ENCODE data around the gene CPNE8.
A peak's percentile ranks its signal among the peaks of the same experiment; 100 is the strongest.

The CPNE8 gene

DNA sequence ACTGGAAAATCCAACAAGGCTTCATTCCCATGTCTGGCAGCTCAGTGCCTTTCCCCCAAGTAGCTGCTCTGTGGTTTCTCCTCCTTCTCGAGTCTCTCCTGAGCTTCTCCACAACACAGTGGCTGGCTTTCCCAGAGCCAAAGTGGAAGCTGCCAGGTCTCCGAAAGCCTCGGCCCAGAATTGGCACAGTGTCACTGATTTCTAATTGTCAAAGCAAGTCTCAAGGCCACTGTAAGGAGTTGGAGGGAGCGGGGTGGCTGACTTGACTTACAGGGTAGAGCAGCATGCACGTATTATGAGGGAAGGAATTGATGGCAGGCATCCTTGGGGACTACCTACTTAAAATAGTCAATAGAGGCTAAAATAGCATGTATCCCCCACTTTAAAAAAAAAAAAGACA, 6.7 kb upstream of the CPNE8 start:
- no peak for DNase-seq (ENCODE audit: low spot score)
- in situ Hi-C loops (cut with MboI; ENCODE audit: low pct_unique_long_range_greater_than_20kb, low sequenced_read_pairs, unreplicated experiment), result loop anchor here (25.0 kb wide), 1 partner anchor 575 kb away; no protein-coding TSS in a partner anchor
- TF ChIP-seq, protein P1, sequence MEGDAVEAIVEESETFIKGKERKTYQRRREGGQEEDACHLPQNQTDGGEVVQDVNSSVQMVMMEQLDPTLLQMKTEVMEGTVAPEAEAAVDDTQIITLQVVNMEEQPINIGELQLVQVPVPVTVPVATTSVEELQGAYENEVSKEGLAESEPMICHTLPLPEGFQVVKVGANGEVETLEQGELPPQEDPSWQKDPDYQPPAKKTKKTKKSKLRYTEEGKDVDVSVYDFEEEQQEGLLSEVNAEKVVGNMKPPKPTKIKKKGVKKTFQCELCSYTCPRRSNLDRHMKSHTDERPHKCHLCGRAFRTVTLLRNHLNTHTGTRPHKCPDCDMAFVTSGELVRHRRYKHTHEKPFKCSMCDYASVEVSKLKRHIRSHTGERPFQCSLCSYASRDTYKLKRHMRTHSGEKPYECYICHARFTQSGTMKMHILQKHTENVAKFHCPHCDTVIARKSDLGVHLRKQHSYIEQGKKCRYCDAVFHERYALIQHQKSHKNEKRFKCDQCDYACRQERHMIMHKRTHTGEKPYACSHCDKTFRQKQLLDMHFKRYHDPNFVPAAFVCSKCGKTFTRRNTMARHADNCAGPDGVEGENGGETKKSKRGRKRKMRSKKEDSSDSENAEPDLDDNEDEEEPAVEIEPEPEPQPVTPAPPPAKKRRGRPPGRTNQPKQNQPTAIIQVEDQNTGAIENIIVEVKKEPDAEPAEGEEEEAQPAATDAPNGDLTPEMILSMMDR (IDR thresholded peaks at IDR 0.05; ENCODE audit: extremely low read depth, insufficient read depth, missing control alignments), result no peak

DNA sequence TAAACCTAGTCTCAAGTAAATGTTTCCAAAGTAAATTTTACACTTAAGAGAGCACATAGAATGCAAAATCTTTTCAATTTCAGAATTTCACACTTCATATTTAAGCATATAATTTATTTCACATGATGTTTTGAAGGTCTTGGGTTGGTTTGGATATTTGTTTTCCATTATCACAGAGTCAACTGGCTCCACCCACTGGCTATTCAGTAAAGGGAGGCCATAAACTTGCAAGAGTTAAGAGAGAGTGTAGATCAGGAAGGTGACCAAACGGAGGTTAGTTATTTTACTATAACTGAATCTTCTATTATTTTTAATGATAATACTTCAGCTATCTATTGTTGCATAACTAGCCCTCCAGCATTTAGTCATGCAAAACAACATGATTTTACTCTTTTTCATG, 6.2 kb upstream of the CPNE8 start:
- in situ Hi-C loops (cut with MboI; ENCODE audit: low pct_unique_long_range_greater_than_20kb, low sequenced_read_pairs, unreplicated experiment), result loop anchor here (25.0 kb wide), 1 partner anchor 574 kb away; no protein-coding TSS in a partner anchor
- TF ChIP-seq, protein P1 (IDR thresholded peaks at IDR 0.05; ENCODE audit: extremely low read depth, insufficient read depth, missing control alignments), result peak; percentile 43
- DNase-seq (ENCODE audit: low spot score), result peak; percentile 5

DNA sequence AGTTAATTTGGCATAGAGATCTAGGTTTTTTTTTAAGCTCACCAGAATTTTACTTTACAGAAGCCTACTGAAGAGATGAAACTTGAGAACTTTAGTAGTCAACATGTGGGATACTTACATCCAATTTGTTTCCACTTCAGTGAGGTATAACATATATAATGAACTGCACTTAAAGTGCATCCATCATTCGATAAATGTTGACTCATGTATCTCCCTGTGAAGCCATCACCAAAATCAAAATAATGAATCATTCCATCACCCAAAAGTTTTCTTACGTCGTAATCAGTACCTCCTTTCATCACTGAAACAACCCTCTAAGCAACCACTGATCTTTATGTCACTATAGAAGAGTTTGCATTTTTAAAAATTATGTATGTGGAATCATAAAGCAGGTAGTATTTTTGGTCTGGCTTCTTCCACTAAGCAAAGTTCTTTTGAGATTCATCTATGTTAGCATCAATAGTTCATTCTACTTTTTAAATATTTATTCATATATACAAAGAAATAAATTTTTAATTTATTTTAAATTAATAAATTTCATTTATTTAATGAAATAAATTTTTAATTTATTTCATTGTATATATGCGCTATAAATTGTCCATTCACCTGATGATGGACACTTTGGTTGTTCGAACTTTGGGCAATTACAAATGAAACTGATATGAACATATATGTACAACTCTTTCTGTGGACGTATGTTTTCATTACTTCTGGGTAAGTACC, 2.0 kb upstream of the CPNE8 start:
- TF ChIP-seq, protein P1 (IDR thresholded peaks at IDR 0.05; ENCODE audit: extremely low read depth, insufficient read depth, missing control alignments), result no peak
- peak; percentile 21 for DNase-seq (ENCODE audit: low spot score)
- in situ Hi-C loops (cut with MboI; ENCODE audit: low pct_unique_long_range_greater_than_20kb, low sequenced_read_pairs, unreplicated experiment), result loop anchor here (10.0 to 25.0 kb wide), 3 partner anchors 133 to 570 kb away; no protein-coding TSS in a partner anchor

DNA sequence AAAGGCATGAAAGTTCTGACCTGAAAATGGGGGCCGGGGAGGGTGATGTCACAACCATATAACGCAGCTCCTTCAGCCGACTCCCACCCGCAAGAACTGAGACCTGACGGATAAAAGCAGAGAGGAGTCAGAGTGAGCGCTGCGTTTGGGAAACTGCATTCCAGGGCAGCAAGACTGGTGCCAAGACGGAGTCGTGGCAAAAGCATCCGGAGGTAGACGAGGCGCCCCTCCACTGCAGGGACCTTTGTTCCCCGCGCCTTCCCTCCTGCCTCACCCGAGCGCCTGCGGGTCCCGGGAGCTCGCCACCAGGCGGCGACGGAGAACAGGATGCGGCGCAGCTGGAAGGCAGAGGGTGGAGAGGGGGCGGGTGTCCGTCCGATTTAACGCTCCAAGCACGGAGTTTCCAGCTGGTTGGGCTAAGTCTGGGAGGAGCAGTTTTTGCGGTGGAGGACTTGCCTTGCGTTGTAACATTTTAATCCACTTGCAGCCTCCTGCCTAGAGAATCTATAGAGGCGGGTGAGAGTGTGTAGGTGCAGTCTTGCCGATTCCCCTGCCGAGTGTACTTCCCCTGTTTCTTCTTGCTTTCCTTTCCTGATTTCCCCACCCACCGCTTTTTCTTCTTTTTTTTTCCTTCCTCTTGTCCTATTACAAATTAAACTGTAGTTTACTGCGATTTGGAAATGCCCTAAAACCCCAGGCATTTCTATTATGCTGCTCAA, 1.2 kb upstream of the CPNE8 start:
- TF ChIP-seq, protein P1 (IDR thresholded peaks at IDR 0.05; ENCODE audit: extremely low read depth, insufficient read depth, missing control alignments), result peak; percentile 94
- in situ Hi-C loops (cut with MboI; ENCODE audit: low pct_unique_long_range_greater_than_20kb, low sequenced_read_pairs, unreplicated experiment), result loop anchor here (10.0 to 25.0 kb wide), 3 partner anchors 132 to 569 kb away; no protein-coding TSS in a partner anchor
- DNase-seq (ENCODE audit: low spot score), result peak; percentile 70

DNA sequence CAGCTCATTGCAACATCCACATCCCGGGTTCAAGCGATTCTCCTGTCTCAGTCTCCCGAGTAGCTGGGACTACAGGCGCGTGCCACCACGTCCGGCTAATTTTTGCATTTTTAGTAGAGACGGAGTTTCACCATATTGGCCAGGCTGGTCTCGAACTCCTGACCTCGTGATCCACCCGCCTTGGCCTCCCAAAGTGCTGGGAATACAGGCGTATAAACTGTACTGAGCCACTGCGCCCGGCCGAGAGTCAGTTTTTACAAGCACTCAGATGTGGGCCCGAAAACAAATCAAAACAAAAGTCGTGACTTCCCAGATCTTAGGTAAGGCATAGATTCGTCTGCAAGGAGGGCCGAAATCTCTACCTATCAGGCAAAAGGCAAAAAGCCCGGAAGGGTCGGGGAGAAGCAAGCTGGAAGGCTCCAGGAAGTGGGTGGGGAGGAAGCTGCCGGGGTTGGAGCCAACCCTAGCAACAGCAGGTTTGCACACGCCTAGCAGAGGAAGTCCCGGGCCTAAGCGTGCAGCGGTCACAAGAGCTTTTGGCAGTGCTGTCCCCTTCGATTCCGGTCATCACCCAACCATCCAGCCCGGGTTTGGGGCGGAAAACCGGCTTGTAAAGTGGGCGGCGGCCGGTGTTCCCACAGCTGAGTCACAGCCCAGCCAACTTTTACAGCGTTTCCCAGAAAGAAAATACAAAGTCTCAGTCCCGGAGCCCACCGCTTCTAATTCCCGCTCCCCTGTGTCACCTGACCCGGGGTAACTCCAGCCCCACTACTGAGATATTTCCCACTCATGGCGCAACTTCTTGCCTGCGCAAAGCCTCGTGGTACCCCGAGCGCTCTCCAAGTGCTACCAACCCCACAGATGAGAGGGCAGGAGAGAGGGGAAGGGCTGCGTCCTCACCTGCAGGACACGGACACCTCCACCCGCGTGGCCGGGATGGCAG, 583 bp downstream of the CPNE8 start:
- TF ChIP-seq, protein P1 (IDR thresholded peaks at IDR 0.05; ENCODE audit: extremely low read depth, insufficient read depth, missing control alignments), result no peak
- DNase-seq (ENCODE audit: low spot score), result peak; percentile 64
- in situ Hi-C loops (cut with MboI; ENCODE audit: low pct_unique_long_range_greater_than_20kb, low sequenced_read_pairs, unreplicated experiment), result loop anchor here (10.0 to 25.0 kb wide), 3 partner anchors 130 to 568 kb away; no protein-coding TSS in a partner anchor

DNA sequence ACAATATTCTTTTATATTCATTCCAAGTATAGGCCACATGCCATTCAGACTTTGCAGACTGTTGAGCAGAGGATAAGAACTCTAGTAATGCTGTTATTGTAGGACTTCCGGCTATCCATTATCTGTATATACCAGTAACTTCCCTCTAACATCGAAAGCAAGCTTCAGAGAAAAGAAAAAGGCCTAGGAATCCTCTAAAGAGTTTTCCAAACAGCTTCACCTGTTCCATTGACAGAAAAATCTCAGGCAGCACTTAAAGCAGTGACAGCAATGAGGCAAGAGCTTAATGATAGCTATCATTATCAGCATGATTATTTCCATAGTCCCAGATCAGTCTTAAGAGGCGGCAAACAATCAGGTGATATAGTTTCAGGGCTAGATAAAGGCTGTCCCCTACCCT, 1.8 kb downstream of the CPNE8 start:
- TF ChIP-seq, protein P1 (IDR thresholded peaks at IDR 0.05; ENCODE audit: extremely low read depth, insufficient read depth, missing control alignments), result no peak
- no peak for DNase-seq (ENCODE audit: low spot score)
- in situ Hi-C loops (cut with MboI; ENCODE audit: low pct_unique_long_range_greater_than_20kb, low sequenced_read_pairs, unreplicated experiment), result loop anchor here (10.0 to 25.0 kb wide), 3 partner anchors 129 to 566 kb away; no protein-coding TSS in a partner anchor

Measured in GM13977 (cell line).